ENCODE results near the gene PDXDC1.
"Not testable (repeated sequence)": the region's sequence is repeated elsewhere in the genome, so short reads cannot be mapped to it uniquely, and the experiment has no call there.

PDXDC1 gene

GRCh38 chr16:14955546-14956231 is 19.1 kb upstream of the PDXDC1 start:
- H3K4me3 ChIP-seq, result no peak overlapping the region
- 0 out of 20 replicates have a peak, but pooled peaks cover 0 to 5% (median 0%) of the 10 kb centered on the region in 10 experiments for H3K4me1 ChIP-seq
- no peak for TF ChIP-seq Cebpa-rat (IDR thresholded peaks at IDR 0.05)
- H3K36me3 ChIP-seq, result no peaks in the 10 kb centered on the region
- H3K9ac ChIP-seq, result no peak overlapping the region
- no peaks in the 10 kb centered on the region for H3K27me3 ChIP-seq
- H3K27ac ChIP-seq, result no peak overlapping the region
- H4K20me1 ChIP-seq, result no peaks in the 10 kb centered on the region
- no peaks in the 10 kb centered on the region for H3K9me3 ChIP-seq (replicated peaks in 1 of 11)
- H3K4me2 ChIP-seq, result no peak overlapping the region

GRCh38 chr16:14957576-14958322 is 17.1 kb upstream of the PDXDC1 start:
- H3K9me3 ChIP-seq (replicated peaks in 1 of 11), result no peaks in the 10 kb centered on the region
- H4K20me1 ChIP-seq, result no peaks in the 10 kb centered on the region
- TF ChIP-seq Cebpa-rat (IDR thresholded peaks at IDR 0.05), result no peak
- 0 out of 20 replicates have a peak, but pooled peaks cover 0 to 5% (median 0%) of the 10 kb centered on the region in 10 experiments for H3K4me1 ChIP-seq
- H3K4me2 ChIP-seq, result no peak overlapping the region
- H3K9ac ChIP-seq, result no peak overlapping the region
- H3K36me3 ChIP-seq, result no peaks in the 10 kb centered on the region
- H3K27ac ChIP-seq, result no peak overlapping the region
- H3K27me3 ChIP-seq, result no peaks in the 10 kb centered on the region
- no peak overlapping the region for H3K4me3 ChIP-seq

GRCh38 chr16:14958323-14958600 is 16.6 kb upstream of the PDXDC1 start:
- H3K4me1 ChIP-seq, result 0 out of 20 replicates have a peak, but pooled peaks cover 0 to 5% (median 0%) of the 10 kb centered on the region in 10 experiments
- H3K36me3 ChIP-seq, result no peaks in the 10 kb centered on the region
- H3K9me3 ChIP-seq (replicated peaks in 1 of 11), result no peaks in the 10 kb centered on the region
- no peak overlapping the region for H3K4me2 ChIP-seq
- no peak overlapping the region for H3K4me3 ChIP-seq
- no peak overlapping the region for H3K27ac ChIP-seq
- no peaks in the 10 kb centered on the region for H4K20me1 ChIP-seq
- no peak overlapping the region for H3K9ac ChIP-seq
- no peak for TF ChIP-seq Cebpa-rat (IDR thresholded peaks at IDR 0.05)
- no peaks in the 10 kb centered on the region for H3K27me3 ChIP-seq

GRCh38 chr16:14958970-14959369 is 15.9 kb upstream of the PDXDC1 start:
- Histone ChIP-seq H4K20me1 (no peaks in the 10 kb centered on the region), H3K27me3 (no peaks in the 10 kb centered on the region), H3K4me1 (0 out of 20 replicates have a peak, but pooled peaks cover 0 to 5% (median 0%) of the 10 kb centered on the region in 10 experiments), H3K9me3 (replicated peaks in 1 of 11) (no peaks in the 10 kb centered on the region), H3K9ac (no peak overlapping the region), H3K4me3 (no peak overlapping the region), H3K27ac (no peak overlapping the region), H3K36me3 (no peaks in the 10 kb centered on the region), H3K4me2 (no peak overlapping the region)
- no peak for TF ChIP-seq Cebpa-rat (IDR thresholded peaks at IDR 0.05)

- Histone ChIP-seq H3K27me3 (no peaks in the 10 kb centered on the region), H3K4me3 (no peak overlapping the region), H3K9me3 (replicated peaks in 1 of 11) (no peaks in the 10 kb centered on the region), H3K4me2 (no peak overlapping the region), H3K27ac (no peak overlapping the region), H3K4me1 (0 out of 20 replicates have a peak, but pooled peaks cover 0 to 5% (median 0%) of the 10 kb centered on the region in 10 experiments), H3K36me3 (no peaks in the 10 kb centered on the region), H3K9ac (no peak overlapping the region), H4K20me1 (no peaks in the 10 kb centered on the region)
- TF ChIP-seq Cebpa-rat (IDR thresholded peaks at IDR 0.05), result no peak
Measured at GRCh38 chr16:14961405-14962186, 13.2 kb upstream of the PDXDC1 start.

- Histone ChIP-seq H4K20me1 (no peaks in the 10 kb centered on the region), H3K4me1 (0 out of 20 replicates have a peak, but pooled peaks cover 0 to 5% (median 0%) of the 10 kb centered on the region in 10 experiments), H3K4me2 (no peak overlapping the region), H3K36me3 (no peaks in the 10 kb centered on the region), H3K9me3 (replicated peaks in 1 of 11) (no peaks in the 10 kb centered on the region), H3K4me3 (no peak overlapping the region), H3K27me3 (no peaks in the 10 kb centered on the region), H3K9ac (no peak overlapping the region), H3K27ac (no peak overlapping the region)
- TF ChIP-seq Cebpa-rat (IDR thresholded peaks at IDR 0.05), result no peak
Measured at GRCh38 chr16:14963281-14964173, 11.3 kb upstream of the PDXDC1 start.

- H4K20me1 ChIP-seq, result no peaks in the 10 kb centered on the region
- no peak overlapping the region for H3K27ac ChIP-seq
- H3K27me3 ChIP-seq, result no peaks in the 10 kb centered on the region
- no peaks in the 10 kb centered on the region for H3K9me3 ChIP-seq (replicated peaks in 1 of 11)
- no peaks in the 10 kb centered on the region for H3K36me3 ChIP-seq
- H3K4me2 ChIP-seq, result no peak overlapping the region
- H3K9ac ChIP-seq, result no peak overlapping the region
- no peak overlapping the region for H3K4me3 ChIP-seq
- no peaks in the 10 kb centered on the region for H3K4me1 ChIP-seq
- no peak for TF ChIP-seq Cebpa-rat (IDR thresholded peaks at IDR 0.05)
Measured at GRCh38 chr16:14965328-14965727, 9.5 kb upstream of the PDXDC1 start.

- H3K27ac ChIP-seq; H3K36me3 ChIP-seq; H3K4me3 ChIP-seq; H3K9ac ChIP-seq; H4K20me1 ChIP-seq; H3K4me2 ChIP-seq; H3K4me1 ChIP-seq; H3K27me3 ChIP-seq; H3K9me3 ChIP-seq (replicated peaks in 1 of 11): not testable (repeated sequence)
Measured at GRCh38 chr16:14969795-14970194, 5.0 kb upstream of the PDXDC1 start.

GRCh38 chr16:14971621-14972228 is 3.1 kb upstream of the PDXDC1 start:
- Histone ChIP-seq H4K20me1 (peaks cover 10 to 18% (median 12%) of the 10 kb centered on the region in 11 experiments; a peak in 21 of 22 replicates), H3K4me1 (peaks cover 6 to 18% (median 14%) of the 10 kb centered on the region in 10 experiments)
- not testable (repeated sequence) for H3K27me3 ChIP-seq; H3K36me3 ChIP-seq; H3K9me3 ChIP-seq (replicated peaks in 1 of 11); H3K4me3 ChIP-seq; H3K27ac ChIP-seq; H3K9ac ChIP-seq; H3K4me2 ChIP-seq

- Histone ChIP-seq H3K4me1 (peaks cover 17 to 37% (median 30%) of the 10 kb centered on the region in 10 experiments), H3K4me2 (peak overlapping the region; percentile 86 to 100 (median 92); a peak in 21 of 22 replicates), H3K4me3 (peak overlapping the region; percentile 70 to 86 (median 76); a peak in 19 of 20 replicates), H3K9ac (peak overlapping the region in 6 of 11 experiments; percentile 80 to 94 (median 90); a peak in 8 of 22 replicates), H4K20me1 (peaks cover 19 to 38% (median 29%) of the 10 kb centered on the region in 11 experiments)
- not testable (repeated sequence) for H3K9me3 ChIP-seq (replicated peaks in 1 of 11); H3K27me3 ChIP-seq; H3K36me3 ChIP-seq; H3K27ac ChIP-seq
Measured at GRCh38 chr16:14973785-14974322, 972 bp upstream of the PDXDC1 start.

GRCh38 chr16:14974331-14974655 is 533 bp upstream of the PDXDC1 start:
- not testable (repeated sequence) for H3K9me3 ChIP-seq (replicated peaks in 1 of 11); H3K27me3 ChIP-seq
- peaks cover 0 to 11% (median 0%) of the 10 kb centered on the region in 11 experiments; a peak in 6 of 22 replicates for H3K36me3 ChIP-seq
- H3K4me3 ChIP-seq, result peak overlapping the region; percentile 70 to 86 (median 76)
- H4K20me1 ChIP-seq, result peaks cover 24 to 43% (median 34%) of the 10 kb centered on the region in 11 experiments
- peak overlapping the region in 8 of 11 experiments; percentile 70 to 91 (median 87); a peak in 11 of 22 replicates for H3K27ac ChIP-seq
- peak overlapping the region; percentile 80 to 94 (median 90); a peak in 20 of 22 replicates for H3K9ac ChIP-seq
- peak overlapping the region; percentile 86 to 100 (median 92) for H3K4me2 ChIP-seq
- H3K4me1 ChIP-seq, result peaks cover 21 to 42% (median 34%) of the 10 kb centered on the region in 10 experiments

All from BLaER1 treated with 17β-estradiol and CSF1 and Interleukin-3, amounts not matched to agents 10 nM and 100 nM (cell line).